Gastroesophageal sphincter (tissue), 4 donors: ENCODE data around the gene TMEM170B. TPM values are rescaled to one million over a fixed set of nuclear protein-coding genes. Genes with fewer than 3 reads are reported as not detected.

Source experiments
- ATAC-seq: fragments of 150-250 bp; one replicate; pipeline ENCODE4 v1.9.1; 2016; ENCODE audit warnings: mild to moderate bottlenecking, moderate library complexity
- H3K27ac ChIP-seq, 4 donors: fragments of 200-600 bp; sonication (generic) in 3 of 4; 1 replicate in 3 of 4; 2 replicates in 1 of 4; pipeline ENCODE4 v1.5.1; 2016 to 2019
- H3K27me3 ChIP-seq: fragments of 200-600 bp; sonication (generic); one replicate; pipeline ENCODE4 v1.5.1; 2019
- H3K36me3 ChIP-seq, 2 donors: fragments of 200-600 bp; sonication (generic); one replicate each; pipeline ENCODE4 v1.5.1; 2019; ENCODE audit warnings: control low read depth in 1 of 2
- H3K4me1 ChIP-seq, 3 donors: fragments of 200-600 bp; sonication (generic); 1 replicate in 2 of 3; 2 replicates in 1 of 3; pipeline ENCODE4 v1.5.1; 2016 to 2019; ENCODE audit warnings: control low read depth in 2 of 3
- H3K4me3 ChIP-seq, 2 donors: fragments of 200-600 bp; sonication (generic); one replicate each; pipeline ENCODE4 v1.5.1; 2019; ENCODE audit warnings: mild to moderate bottlenecking in 1 of 2, moderate library complexity in 1 of 2
- H3K9me3 ChIP-seq, 3 donors: fragments of 200-600 bp; sonication (generic); one replicate each; pipeline ENCODE4 v1.5.1; 2017 to 2019; ENCODE audit warnings: control low read depth in 2 of 3
- CTCF ChIP-seq, 4 experiments: fragments of 200-600 bp in 2 of 4; fragments of 450-650 bp in 2 of 4; sonication (generic) in 1 of 4; IDR thresholded peaks; one replicate each; pipeline ENCODE4 v1.5.1; 2017 to 2019; ENCODE audit warnings: antibody characterized with exemption in 4 of 4, mild to moderate bottlenecking in 2 of 4, moderate library complexity in 2 of 4
- EP300 ChIP-seq: sonication (generic); formaldehyde crosslinking; IDR thresholded peaks from one replicate; pipeline ENCODE4 v1.6.1; 2017; ENCODE audit warnings: antibody characterized with exemption, mild to moderate bottlenecking
- POLR2A ChIP-seq, 2 donors: fragments of 450-650 bp; IDR thresholded peaks; one replicate each; pipeline ENCODE4 v1.6.1; 2017; ENCODE audit warnings: antibody characterized with exemption in 2 of 2, mild to moderate bottlenecking in 2 of 2, moderate library complexity in 1 of 2
- POLR2AphosphoS5 ChIP-seq: sonication (generic); formaldehyde crosslinking; IDR thresholded peaks from one replicate; pipeline ENCODE4 v1.6.1; 2017; ENCODE audit warnings: antibody characterized with exemption
- WGBS, 2 donors: methylation state at CpG; one replicate each; pipeline ENCODE4 v1.1.5; 2018; ENCODE audit warnings: low coverage in 1 of 2; 5-methylcytosine and 5-hydroxymethylcytosine counted together
- total RNA-seq, 4 donors: library from RNA; depleted of rRNA; stranded (reverse); fragments of >200 nt; gene quantifications; one replicate each; pipeline ENCODE4 v1.1.0, GENCODE V29; 2016

TMEM170B gene
- total RNA-seq, 4 donors from 2014 or later: 8.0 to 8.6 (median 8.3) TPM

DNA sequence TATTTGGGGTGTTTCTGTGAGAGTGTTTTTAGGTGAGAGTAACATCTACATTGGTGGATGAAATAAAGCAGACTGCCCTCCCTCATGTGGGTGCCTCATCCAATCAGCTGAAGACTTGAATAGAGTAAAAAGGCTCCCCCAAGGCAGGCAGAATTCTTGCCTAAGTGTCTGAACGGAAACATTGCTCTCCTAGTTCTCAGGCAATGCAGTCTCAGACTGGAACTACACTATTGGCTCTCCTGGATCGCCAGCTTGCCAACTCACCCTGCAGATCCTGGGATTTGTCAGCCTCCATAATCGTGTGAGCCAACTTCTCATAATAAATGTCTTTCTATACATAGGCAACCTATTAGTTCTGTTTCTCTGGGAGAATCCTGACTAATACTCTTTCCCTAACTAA lies 5.5 kb upstream of the TMEM170B start:
- no peak for ATAC-seq
- no peak for TF ChIP-seq POLR2A (IDR thresholded peaks at IDR 0.05)
- TF ChIP-seq EP300: no peak
- no peak for TF ChIP-seq CTCF (IDR thresholded peaks at IDR 0.05)
- TF ChIP-seq POLR2AphosphoS5: no peak

DNA sequence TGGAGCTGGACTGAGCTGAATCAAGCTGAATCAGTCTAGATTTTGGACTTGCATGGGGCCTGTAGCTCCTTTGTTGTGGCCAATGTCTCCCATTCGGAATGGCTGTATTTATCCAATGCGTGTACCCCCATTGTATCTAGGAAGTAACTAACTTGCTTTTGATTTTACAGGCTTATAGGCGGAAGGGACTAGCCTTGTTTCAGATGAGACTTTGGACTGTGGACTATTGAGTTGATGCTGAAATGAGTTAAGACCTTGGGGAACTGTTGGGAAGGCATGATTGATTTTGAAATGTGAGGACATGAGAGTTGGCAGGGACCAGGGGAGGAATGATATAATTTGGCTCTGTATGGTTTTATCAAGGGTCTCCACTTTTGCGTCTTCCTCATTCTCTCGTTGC lies 3.0 kb upstream of the TMEM170B start:
- TF ChIP-seq POLR2A (IDR thresholded peaks at IDR 0.05): no peak
- no peak for TF ChIP-seq POLR2AphosphoS5
- no peak for TF ChIP-seq CTCF (IDR thresholded peaks at IDR 0.05)
- Histone ChIP-seq H3K9me3 (no peaks in the 10 kb centered on the region), H3K4me1 (peaks cover 0 to 22% (median 0%) of the 10 kb centered on the region in 3 donors), H3K4me3 (no peak overlapping the region), H3K27me3 (no peaks in the 10 kb centered on the region), H3K36me3 (no peaks in the 10 kb centered on the region), H3K27ac (no peak overlapping the region)
- ATAC-seq: no peak
- 88 to 92% methylated on average over 4 to 5 of the region's 5 CpGs for WGBS, 2 donors

More for the DNA sequence above, 5.5 kb upstream of the TMEM170B start:
- H3K4me3 ChIP-seq: no peak overlapping the region
- H3K9me3 ChIP-seq: no peaks in the 10 kb centered on the region
- H3K27me3 ChIP-seq: no peaks in the 10 kb centered on the region
- peaks cover 0 to 8% (median 0%) of the 10 kb centered on the region in 3 donors for H3K4me1 ChIP-seq
- 7 to 27% methylated on average over 3 of the region's 3 CpGs for WGBS, 2 donors
- H3K36me3 ChIP-seq: no peaks in the 10 kb centered on the region
- no peak overlapping the region for H3K27ac ChIP-seq

GRCh38 chr6:11535801-11536230 lies 1.7 kb upstream of the TMEM170B start:
- H3K4me3 ChIP-seq: no peak overlapping the region
- no peak for TF ChIP-seq POLR2A (IDR thresholded peaks at IDR 0.05)
- no peak for TF ChIP-seq POLR2AphosphoS5
- TF ChIP-seq CTCF (IDR thresholded peaks at IDR 0.05): no peak
- no peak for TF ChIP-seq EP300
- 8 to 25% methylated on average over 2 of the region's 2 CpGs for WGBS, 2 donors

GRCh38 chr6:11536795-11537194 lies 754 bp upstream of the TMEM170B start:
- Histone ChIP-seq H3K36me3 (no peaks in the 10 kb centered on the region), H3K27me3 (no peaks in the 10 kb centered on the region), H3K4me3 (peak overlapping the region; percentile 89), H3K27ac (peak overlapping the region; percentile 55 to 91 (median 86)), H3K9me3 (no peaks in the 10 kb centered on the region), H3K4me1 (peaks cover 0 to 28% (median 0%) of the 10 kb centered on the region in 3 donors)
- no peak for ATAC-seq
- 1% methylated on average over 12 of the region's 12 CpGs; no CpG with 5 or more reads in 1 of the 2 donors for WGBS, 2 donors
- TF ChIP-seq EP300 (no peak), POLR2A (IDR thresholded peaks at IDR 0.05) (no peak), POLR2AphosphoS5 (no peak), CTCF (IDR thresholded peaks at IDR 0.05) (no peak)

More at GRCh38 chr6:11535801-11536230, 1.7 kb upstream of the TMEM170B start:
- Histone ChIP-seq H3K4me1 (peaks cover 0 to 28% (median 0%) of the 10 kb centered on the region in 3 donors), H3K9me3 (no peaks in the 10 kb centered on the region), H3K27ac (no peak overlapping the region), H3K27me3 (no peaks in the 10 kb centered on the region), H3K36me3 (no peaks in the 10 kb centered on the region)
- no peak for ATAC-seq

DNA sequence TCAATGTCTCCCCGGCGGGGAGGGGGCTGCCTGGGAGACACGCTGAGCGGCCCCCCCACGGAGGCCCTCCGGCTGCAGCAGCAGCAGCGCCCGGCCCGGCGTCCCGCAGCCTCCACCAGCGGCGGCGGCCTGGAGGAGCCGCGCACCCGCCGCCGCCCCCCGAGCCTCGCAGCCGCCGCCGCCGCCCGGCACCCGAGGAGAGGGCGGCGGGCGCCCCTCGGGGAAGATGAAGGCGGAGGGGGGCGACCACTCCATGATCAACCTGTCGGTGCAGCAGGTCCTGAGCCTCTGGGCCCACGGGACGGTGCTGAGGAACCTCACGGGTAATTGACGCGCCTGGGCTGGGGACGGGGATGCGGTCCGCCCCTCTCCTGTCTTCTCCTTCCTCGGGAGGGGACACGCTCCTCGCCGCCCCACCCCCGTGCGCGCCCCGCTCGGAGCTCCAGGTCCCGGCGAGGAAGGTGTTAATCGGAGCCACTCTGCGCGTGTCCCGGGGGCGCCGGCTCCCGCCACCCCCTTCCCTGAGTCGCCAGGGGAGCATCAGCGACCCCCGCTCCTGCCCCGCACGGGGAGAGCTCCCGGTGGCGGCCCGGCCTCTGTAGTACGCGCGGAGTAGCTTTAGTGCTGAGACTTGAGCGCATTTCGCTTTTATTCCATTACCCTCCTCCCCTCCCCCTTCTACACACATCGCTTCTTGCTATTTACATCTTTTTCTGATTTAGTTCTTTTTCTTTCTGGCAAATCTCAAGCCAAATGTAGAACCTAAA lies 686 bp downstream of the TMEM170B start:
- peak; percentile 10 for ATAC-seq
- WGBS, 2 donors: 0 to 3% methylated on average over 5 to 16 of the region's 74 CpGs
- H3K4me3 ChIP-seq: peak overlapping the region; percentile 89
- H3K4me1 ChIP-seq: peaks cover 0 to 28% (median 0%) of the 10 kb centered on the region in 3 donors
- TF ChIP-seq EP300: no peak
- no peak for TF ChIP-seq CTCF (IDR thresholded peaks at IDR 0.05)
- TF ChIP-seq POLR2AphosphoS5: no peak
- TF ChIP-seq POLR2A (IDR thresholded peaks at IDR 0.05): no peak
- peak overlapping the region; percentile 36 to 91 (median 86) for H3K27ac ChIP-seq
- H3K27me3 ChIP-seq: no peaks in the 10 kb centered on the region
- H3K9me3 ChIP-seq: no peaks in the 10 kb centered on the region
- no peaks in the 10 kb centered on the region for H3K36me3 ChIP-seq
